A673 (cell line): ENCODE results near the gene ABITRAM. TPM values are rescaled to one million over a fixed set of nuclear protein-coding genes. Genes with fewer than 3 reads are reported as not detected.
"Not testable (repeated sequence)": the region's sequence is repeated elsewhere in the genome, so short reads cannot be mapped to it uniquely, and the experiment has no call there.

Experiments
- BruUV-seq: library from RNA; stranded (reverse); fragments of 400-500 nt; replicated peaks from 2 replicates; lab custom pipeline; 2021; lab: Mats Ljungman, UMichigan
- CTCF ChIA-PET: fragments of 300-600 bp; sonication (Branson Sonifier 250); formaldehyde crosslinking; loops from one replicate; lab custom pipeline; 2022; ENCODE audit warnings: antibody characterized with exemption; lab: Charles Lee
- POLR2A ChIA-PET: fragments of 300-600 bp; sonication (Branson Sonifier 250); formaldehyde crosslinking; loops from one replicate; lab custom pipeline; 2022; ENCODE audit warnings: antibody characterized with exemption; ENCODE audit not compliant: low non-redundant PET; lab: Charles Lee
- DNase-seq: peaks from one replicate; pipeline ENCODE4 v3.0.0-alpha.2; 2015; ENCODE audit warnings: low spot score
- H3K27ac ChIP-seq: fragments of 200-600 bp; sonication (generic); 2 replicates; pipeline ENCODE4 v1.5.1; 2016; ENCODE audit warnings: mixed run types, low read depth, mild to moderate bottlenecking, mixed read lengths, antibody characterized with exemption, low read length; ENCODE audit not compliant: poor library complexity, severe bottlenecking
- H3K27me3 ChIP-seq: fragments of 200-600 bp; sonication (generic); replicated peaks from 2 replicates; pipeline ENCODE4 v1.6.1; 2017; ENCODE audit warnings: mixed run types, low read depth, mild to moderate bottlenecking, mixed read lengths, antibody characterized with exemption, low read length; ENCODE audit not compliant: insufficient read depth, poor library complexity
- H3K36me3 ChIP-seq: fragments of 200-600 bp; sonication (generic); 2 replicates; pipeline ENCODE4 v1.6.1; 2016; ENCODE audit warnings: mixed run types, mild to moderate bottlenecking, mixed read lengths, antibody characterized with exemption, low read length; ENCODE audit not compliant: insufficient read depth, poor library complexity, severe bottlenecking
- H3K4me1 ChIP-seq: fragments of 200-600 bp; sonication (generic); 2 replicates; pipeline ENCODE4 v1.6.1; 2017; ENCODE audit warnings: mixed run types, mild to moderate bottlenecking, mixed read lengths, antibody characterized with exemption, low read length; ENCODE audit not compliant: insufficient read depth, poor library complexity, severe bottlenecking
- H3K4me3 ChIP-seq: fragments of 200-600 bp; sonication (generic); 2 replicates; pipeline ENCODE4 v1.5.1; 2016; ENCODE audit warnings: low read depth, mixed run types, mild to moderate bottlenecking, mixed read lengths, low read length; ENCODE audit not compliant: poor library complexity, severe bottlenecking
- H3K9me3 ChIP-seq: fragments of 200-600 bp; sonication (generic); 2 replicates; pipeline ENCODE4 v1.6.1; 2016; ENCODE audit warnings: mixed run types, low read depth, mild to moderate bottlenecking, mixed read lengths, antibody characterized with exemption, low read length; ENCODE audit not compliant: poor library complexity, severe bottlenecking
- EZH2 ChIP-seq: fragments of 200-600 bp; sonication (generic); IDR thresholded peaks from 2 replicates; pipeline ENCODE4 v1.6.1; 2017; ENCODE audit warnings: borderline replicate concordance, low read depth, mild to moderate bottlenecking, mixed read lengths, antibody characterized with exemption, low read length; ENCODE audit not compliant: poor library complexity, severe bottlenecking
- intact Hi-C: fragments of 100-400 bp; cut with micrococcal nuclease; formaldehyde crosslinking; loops from one replicate; pipeline ENCODE4 v1.10.0; 2022; ENCODE audit not compliant: unreplicated experiment
- total RNA-seq: library from RNA; stranded (reverse); gene quantifications from 2 replicates; pipeline ENCODE4 v1.2.3, GENCODE V29; 2021
- TF ChIP-seq, protein P1 (sequence below): fragments of 300-800, 200-600 bp; sonication (generic); conservative IDR thresholded peaks from 2 replicates; pipeline ENCODE4 v1.5.1; 2017; ENCODE audit warnings: low read depth, mild to moderate bottlenecking, antibody characterized with exemption, low read length, moderate library complexity, mixed read lengths

Gene ABITRAM
- total RNA-seq, 1 experiment from 2014 or later: 20.7 TPM

DNA sequence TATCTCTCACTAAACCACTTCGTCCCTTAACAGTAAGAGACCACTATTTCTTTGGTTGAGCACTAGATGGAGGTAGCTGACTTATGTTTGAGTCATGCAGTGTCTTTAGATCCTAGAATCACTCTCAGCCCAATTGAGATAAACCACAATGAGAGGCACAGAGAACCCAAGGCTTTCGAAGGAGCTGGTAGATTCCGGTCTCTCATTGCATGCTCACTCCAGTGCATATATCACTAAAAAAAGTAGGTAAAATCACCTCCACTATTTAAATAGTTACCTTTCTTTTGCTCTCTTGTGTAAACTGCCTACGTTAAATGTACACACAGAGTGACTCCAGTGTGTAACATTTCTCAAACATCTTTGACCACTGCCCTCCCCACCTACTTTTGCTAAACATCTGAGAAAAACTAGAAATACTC is 44.5 kb upstream of the ABITRAM start:
- CTCF ChIA-PET: no interaction called here
- no peak for DNase-seq
- Histone ChIP-seq H3K4me1 (peaks cover 5% of the 10 kb centered on the region), H3K27ac (no peak overlapping the region), H3K9me3 (no peaks in the 10 kb centered on the region), H3K27me3 (no peaks in the 10 kb centered on the region), H3K4me3 (no peak overlapping the region), H3K36me3 (peaks cover 45% of the 10 kb centered on the region)
- intact Hi-C loops: no loop called here
- TF ChIP-seq, protein P1, sequence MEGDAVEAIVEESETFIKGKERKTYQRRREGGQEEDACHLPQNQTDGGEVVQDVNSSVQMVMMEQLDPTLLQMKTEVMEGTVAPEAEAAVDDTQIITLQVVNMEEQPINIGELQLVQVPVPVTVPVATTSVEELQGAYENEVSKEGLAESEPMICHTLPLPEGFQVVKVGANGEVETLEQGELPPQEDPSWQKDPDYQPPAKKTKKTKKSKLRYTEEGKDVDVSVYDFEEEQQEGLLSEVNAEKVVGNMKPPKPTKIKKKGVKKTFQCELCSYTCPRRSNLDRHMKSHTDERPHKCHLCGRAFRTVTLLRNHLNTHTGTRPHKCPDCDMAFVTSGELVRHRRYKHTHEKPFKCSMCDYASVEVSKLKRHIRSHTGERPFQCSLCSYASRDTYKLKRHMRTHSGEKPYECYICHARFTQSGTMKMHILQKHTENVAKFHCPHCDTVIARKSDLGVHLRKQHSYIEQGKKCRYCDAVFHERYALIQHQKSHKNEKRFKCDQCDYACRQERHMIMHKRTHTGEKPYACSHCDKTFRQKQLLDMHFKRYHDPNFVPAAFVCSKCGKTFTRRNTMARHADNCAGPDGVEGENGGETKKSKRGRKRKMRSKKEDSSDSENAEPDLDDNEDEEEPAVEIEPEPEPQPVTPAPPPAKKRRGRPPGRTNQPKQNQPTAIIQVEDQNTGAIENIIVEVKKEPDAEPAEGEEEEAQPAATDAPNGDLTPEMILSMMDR: 0 out of 2 replicates have a peak, but pooled peaks have one; percentile 16
- TF ChIP-seq EZH2: no peak
- POLR2A ChIA-PET: no interaction called here
- no TSS peak for BruUV-seq

DNA sequence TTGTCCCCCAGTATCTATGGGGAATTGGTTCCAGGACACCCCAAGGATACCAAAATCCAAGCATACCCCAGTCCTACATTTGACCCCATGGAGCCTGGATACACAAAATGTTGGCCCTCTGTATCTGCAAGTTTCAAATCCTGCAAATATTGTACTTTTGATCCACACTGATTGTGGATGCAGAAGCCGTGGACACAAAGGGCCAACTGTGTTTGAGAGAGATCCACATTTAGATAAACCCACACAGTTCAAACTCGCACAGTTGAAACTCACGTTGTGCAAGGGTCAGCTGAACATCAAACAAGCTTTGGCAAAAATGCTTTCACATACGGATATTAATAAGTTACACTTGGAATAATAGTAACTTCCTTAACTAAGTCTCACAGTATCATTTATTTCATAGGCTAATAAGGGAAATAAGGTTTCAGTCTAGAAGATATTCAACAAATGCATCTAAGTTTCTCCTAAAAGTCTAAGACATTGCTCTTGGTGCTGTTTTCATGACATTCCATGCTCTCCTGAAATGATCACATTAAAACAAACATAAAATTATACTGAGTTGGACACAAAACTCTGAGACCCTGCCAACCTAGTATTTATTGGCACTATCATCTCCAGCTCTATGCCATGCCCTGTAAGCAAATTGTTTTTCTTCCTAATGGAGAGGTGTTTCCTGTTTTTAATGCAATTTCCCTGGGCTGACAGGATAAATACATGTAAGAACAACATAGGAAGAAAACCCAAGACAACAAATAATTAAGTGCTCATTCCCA is 39.8 kb upstream of the ABITRAM start:
- TF ChIP-seq EZH2: no peak
- TF ChIP-seq, protein P1: no peak
- Histone ChIP-seq H3K4me3 (no peak overlapping the region), H3K36me3 (peaks cover 66% of the 10 kb centered on the region), H3K4me1 (no peaks in the 10 kb centered on the region), H3K27ac (no peak overlapping the region), H3K27me3 (no peaks in the 10 kb centered on the region), H3K9me3 (no peaks in the 10 kb centered on the region)
- BruUV-seq: no TSS peak
- intact Hi-C loops: no loop called here
- ChIA-PET POLR2A (interaction anchor here (0.6 kb wide), 1 partner anchor 402 kb away, joined by 3 read pairs; no protein-coding TSS in a partner anchor), CTCF (no interaction called here)
- no peak for DNase-seq

DNA sequence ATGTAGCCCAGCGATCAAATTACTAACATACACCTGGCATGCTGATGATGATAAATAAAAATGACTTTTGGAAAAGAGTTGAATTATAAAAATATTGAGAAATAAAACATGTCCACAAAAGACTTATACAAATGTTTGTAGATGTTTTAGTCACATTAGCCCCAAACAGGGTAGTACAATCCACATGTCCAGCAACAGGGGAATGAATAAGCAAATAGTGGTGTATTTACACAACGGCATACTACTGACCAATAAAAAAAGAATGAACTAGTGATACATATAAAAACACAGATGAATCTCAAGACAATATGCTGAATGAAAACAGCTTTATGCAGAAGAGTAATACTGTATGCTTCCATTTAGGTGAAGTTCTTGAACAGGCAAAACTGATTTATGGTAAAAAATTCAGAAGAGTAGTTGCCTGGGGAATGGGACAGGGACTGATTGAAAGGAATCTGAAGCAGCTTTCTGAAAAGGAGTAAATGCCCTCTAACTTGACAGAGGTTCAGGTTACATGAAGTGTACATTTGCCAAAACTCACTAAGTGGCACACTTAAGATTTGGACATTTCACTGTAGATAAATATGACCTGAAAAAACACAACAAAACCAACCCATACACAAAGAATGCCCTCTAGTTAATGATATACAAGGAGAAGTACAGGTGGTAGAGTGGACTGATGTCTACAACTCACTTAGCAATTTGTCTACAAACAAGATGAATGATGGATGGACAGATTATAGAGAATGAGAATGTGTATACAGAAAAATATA is 36.7 kb upstream of the ABITRAM start:
- H3K36me3 ChIP-seq: peaks cover 58% of the 10 kb centered on the region
- no peaks in the 10 kb centered on the region for H3K4me1 ChIP-seq
- H3K27ac ChIP-seq: no peak overlapping the region
- TF ChIP-seq, protein P1: no peak
- no peak for TF ChIP-seq EZH2
- no TSS peak for BruUV-seq
- intact Hi-C loops: no loop called here
- POLR2A ChIA-PET: no interaction called here
- no peaks in the 10 kb centered on the region for H3K27me3 ChIP-seq
- H3K4me3 ChIP-seq: no peak overlapping the region
- CTCF ChIA-PET: no interaction called here
- no peak for DNase-seq
- H3K9me3 ChIP-seq: no peaks in the 10 kb centered on the region

DNA sequence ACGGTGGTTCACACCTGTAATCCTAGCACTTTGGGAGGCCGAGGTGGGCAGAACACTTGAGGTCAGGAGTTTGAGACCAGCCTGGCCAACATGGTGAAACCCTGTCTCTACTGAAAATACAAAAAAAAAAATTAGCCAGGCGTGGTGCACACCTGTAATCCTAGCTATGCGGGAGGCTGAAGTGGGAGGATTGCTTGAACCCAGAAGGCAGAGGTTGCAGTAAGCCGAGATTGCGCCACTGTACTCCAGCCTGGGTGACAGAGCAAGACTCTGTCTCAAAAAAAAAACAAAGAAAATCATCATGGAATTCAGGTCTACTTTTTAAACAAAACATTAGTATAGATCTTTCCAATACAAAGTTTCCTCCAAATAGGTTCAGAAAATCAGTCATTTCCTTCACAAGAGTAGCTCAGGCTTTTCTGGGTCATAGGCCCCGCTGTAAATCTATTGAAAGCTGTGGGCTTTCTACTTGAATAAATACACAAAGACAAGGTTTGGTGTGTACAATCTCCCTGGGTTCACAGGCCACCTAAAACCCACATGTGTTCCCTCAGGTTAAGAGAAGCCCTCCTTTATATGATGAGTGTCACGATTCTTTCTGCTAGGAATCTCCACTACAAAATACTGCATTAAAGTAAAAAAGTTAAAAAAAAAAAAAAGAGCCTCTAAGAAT is 35.0 kb upstream of the ABITRAM start:
- POLR2A ChIA-PET: interaction anchor here (0.7 kb wide), 1 partner anchor 21 kb away, joined by 6 read pairs; no protein-coding TSS in a partner anchor
- H3K27ac ChIP-seq, H3K4me3 ChIP-seq, H3K27me3 ChIP-seq, DNase-seq, BruUV-seq, H3K9me3 ChIP-seq, CTCF ChIA-PET, intact Hi-C loops, H3K4me1 ChIP-seq: not testable (repeated sequence)
- H3K36me3 ChIP-seq: peaks cover 55% of the 10 kb centered on the region
